ENCODE measurements around the gene PCDHB3. TPM values are rescaled to one million over a fixed set of nuclear protein-coding genes. Genes with fewer than 3 reads are reported as not detected.
"Not testable (repeated sequence)": the region's sequence is repeated elsewhere in the genome, so short reads cannot be mapped to it uniquely, and the experiment has no call there.

Gene PCDHB3
- total RNA-seq, 4 donors from 2014 or later, result 1.0 to 6.9 (median 2.8) TPM

GRCh38 chr5:141127305-141127704 is 27.0 kb downstream of the PCDHB3 start:
- no peak overlapping the region for H3K4me3 ChIP-seq
- H3K9me3 ChIP-seq, result peaks cover 0 to 20% of the 10 kb centered on the region in 2 donors
- peaks cover 0 to 1% of the 10 kb centered on the region in 2 donors for H3K36me3 ChIP-seq
- H3K4me1 ChIP-seq, result no peaks in the 10 kb centered on the region
- intact Hi-C loops (cut with DNase I; ENCODE audit: low total_unique reads), result no loop called here
- H3K27me3 ChIP-seq, result no peaks in the 10 kb centered on the region
- DNase-seq, result no peak
- TF ChIP-seq CTCF (IDR thresholded peaks at IDR 0.05) (no peak), POLR2A (IDR thresholded peaks at IDR 0.05) (no peak)
- H3K27ac ChIP-seq, result no peak overlapping the region

GRCh38 chr5:141135030-141135717 is 34.9 kb downstream of the PCDHB3 start, which contains the start of gene PCDHB5:
PCDHB5 (plus strand) TSS chr5:141135206; CDS start chr5:141135435, 229 bp downstream.
- no peak for DNase-seq
- Histone ChIP-seq H3K4me1 (no peaks in the 10 kb centered on the region), H3K9me3 (peaks cover 0 to 19% of the 10 kb centered on the region in 2 donors)

GRCh38 chr5:141135718-141136266 is 35.5 kb downstream of the PCDHB3 start:
- no peak for DNase-seq
- H3K27ac ChIP-seq, result no peak overlapping the region
- intact Hi-C loops (cut with DNase I; ENCODE audit: low total_unique reads), result no loop called here
- peaks cover 0 to 22% of the 10 kb centered on the region in 2 donors for H3K9me3 ChIP-seq
- TF ChIP-seq POLR2A (IDR thresholded peaks at IDR 0.05), result no peak
- TF ChIP-seq CTCF (IDR thresholded peaks at IDR 0.05), result no peak
- H3K4me3 ChIP-seq, result peak overlapping the region; percentile 10 to 26
- H3K4me1 ChIP-seq, result no peaks in the 10 kb centered on the region
- no peaks in the 10 kb centered on the region for H3K36me3 ChIP-seq
- no peaks in the 10 kb centered on the region for H3K27me3 ChIP-seq

More at GRCh38 chr5:141135030-141135717, 34.9 kb downstream of the PCDHB3 start, which contains the start of gene PCDHB5:
- no peak within 1 kb of the TSS for H3K27ac ChIP-seq
- peak within 1 kb of the TSS; percentile 10 to 26 for H3K4me3 ChIP-seq
- no peaks in the 10 kb centered on the region for H3K36me3 ChIP-seq
- TF ChIP-seq CTCF (IDR thresholded peaks at IDR 0.05) (peak in 3 of 4 experiments; percentile 16 to 31 (median 28)), POLR2A (IDR thresholded peaks at IDR 0.05) (no peak)
- intact Hi-C loops (cut with DNase I; ENCODE audit: low total_unique reads), result no loop called here
- no peaks in the 10 kb centered on the region for H3K27me3 ChIP-seq

- H3K9me3 ChIP-seq, result peaks cover 0 to 24% of the 10 kb centered on the region in 2 donors
- H3K27ac ChIP-seq; intact Hi-C loops (cut with DNase I; ENCODE audit: low total_unique reads); H3K27me3 ChIP-seq; H3K4me3 ChIP-seq; H3K36me3 ChIP-seq; DNase-seq; H3K4me1 ChIP-seq: not testable (repeated sequence)
These were observed 37.1 kb downstream of the PCDHB3 start for GRCh38 chr5:141137346-141137745.

GRCh38 chr5:141149812-141150211 is 49.5 kb downstream of the PCDHB3 start, which contains the start of gene PCDHB6:
PCDHB6 (plus strand) TSS chr5:141150057; CDS start chr5:141150258, 201 bp downstream.
- TF ChIP-seq CTCF (IDR thresholded peaks at IDR 0.05) (no peak), POLR2A (IDR thresholded peaks at IDR 0.05) (no peak)
- Histone ChIP-seq H3K4me1 (no peaks in the 10 kb centered on the region), H3K36me3 (no peaks in the 10 kb centered on the region), H3K9me3 (peaks cover 0 to 44% of the 10 kb centered on the region in 2 donors), H3K27ac (no peak within 1 kb of the TSS), H3K27me3 (no peaks in the 10 kb centered on the region), H3K4me3 (no peak within 1 kb of the TSS)
- DNase-seq, result no peak
- intact Hi-C loops (cut with DNase I; ENCODE audit: low total_unique reads), result no loop called here

Measured in uterus (tissue), 4 donors.